Epithelial cell of esophagus (primary cell): ENCODE measurements around the gene SLMAP.
A peak's percentile ranks its signal among the peaks of the same experiment; 100 is the strongest.

Source experiments
- DNase-seq: peaks from one replicate; pipeline ENCODE4 v3.0.0; 2010; ENCODE audit warnings: low read depth
- H3K4me3 ChIP-seq: 2 replicates; pipeline ENCODE4 v1.5.1; 2011; ENCODE audit warnings: mild to moderate bottlenecking, low read length, control low read depth
- CTCF ChIP-seq: IDR thresholded peaks from 2 replicates; pipeline ENCODE4 v1.5.1; 2011; ENCODE audit warnings: low read depth, mild to moderate bottlenecking, low read length, control low read depth, inconsistent platforms; ENCODE audit not compliant: insufficient read depth; ENCODE audit errors: missing control alignments

SLMAP gene

GRCh38 chr3:57718118-57718517 is 38.0 kb upstream of the SLMAP start:
- TF ChIP-seq CTCF: no peak
- DNase-seq: no peak
- H3K4me3 ChIP-seq: no peak overlapping the region

- H3K4me3 ChIP-seq: no peak overlapping the region
- TF ChIP-seq CTCF: no peak
- no peak for DNase-seq
Measured at GRCh38 chr3:57726397-57726796, 29.7 kb upstream of the SLMAP start.

- TF ChIP-seq CTCF: no peak
- peak; percentile 88 for DNase-seq
- no peak overlapping the region for H3K4me3 ChIP-seq
Measured at GRCh38 chr3:57727106-57727505, 29.0 kb upstream of the SLMAP start.

GRCh38 chr3:57729334-57730045 is 26.6 kb upstream of the SLMAP start:
- no peak for TF ChIP-seq CTCF
- DNase-seq: no peak

GRCh38 chr3:57730682-57731081 is 25.4 kb upstream of the SLMAP start:
- TF ChIP-seq CTCF: no peak
- no peak for DNase-seq
- no peak overlapping the region for H3K4me3 ChIP-seq

More at GRCh38 chr3:57729334-57730045, 26.6 kb upstream of the SLMAP start:
- H3K4me3 ChIP-seq: no peak overlapping the region

- H3K4me3 ChIP-seq: no peak overlapping the region
- TF ChIP-seq CTCF: no peak
- no peak for DNase-seq
Measured at GRCh38 chr3:57731311-57731710, 24.8 kb upstream of the SLMAP start.

- H3K4me3 ChIP-seq: no peak overlapping the region
- TF ChIP-seq CTCF: no peak
- DNase-seq: no peak
Measured at GRCh38 chr3:57733790-57734189, 22.3 kb upstream of the SLMAP start.
